H1 (cell line): ENCODE results near the gene ZSCAN16. TPM values are rescaled to one million over a fixed set of nuclear protein-coding genes. Genes with fewer than 3 reads are reported as not detected.

Source experiments
- CTCF ChIA-PET: fragments of 300-600 bp; sonication (Branson Sonifier 250); formaldehyde crosslinking; loops from one replicate; lab custom pipeline; 2021; ENCODE audit not compliant: partially characterized antibody; lab: Charles Lee
- POLR2A ChIA-PET: fragments of 300-600 bp; sonication (Branson Sonifier 250); formaldehyde crosslinking; loops from one replicate; lab custom pipeline; 2021; ENCODE audit warnings: inconsistent platforms; ENCODE audit not compliant: partially characterized antibody; lab: Charles Lee
- DNase-seq, 2 experiments: peaks; one replicate each; pipeline versions ENCODE4 v3.0.0 to v3.0.0-alpha.2; 2010 to 2022; ENCODE audit warnings: low spot score in 2 of 2, low read depth in 1 of 2, mixed read lengths in 1 of 2
- FAIRE-seq: peaks from 2 replicates; lab custom pipeline; 2011; peaks lifted over from hg19 to GRCh38; lab: Jason Lieb, UNC
- H2AFZ ChIP-seq: 2 replicates; pipeline ENCODE4 v1.8.1; 2012; ENCODE audit warnings: low read length, inconsistent platforms
- H2AK5ac ChIP-seq: 2 replicates; pipeline ENCODE4 v1.6.1; 2013; ENCODE audit warnings: low read depth, low read length
- H2BK120ac ChIP-seq: replicated peaks from 2 replicates; pipeline ENCODE3; 2013; ENCODE audit warnings: low read depth, low read length, inconsistent platforms
- H2BK12ac ChIP-seq: 2 replicates; pipeline ENCODE4 v1.6.1; 2013; ENCODE audit warnings: low read depth, low read length
- H2BK15ac ChIP-seq: 2 replicates; pipeline ENCODE4 v1.6.1; 2013; ENCODE audit warnings: low read length
- H2BK20ac ChIP-seq: 2 replicates; pipeline ENCODE4 v1.6.1; 2013; ENCODE audit warnings: low read length
- H2BK5ac ChIP-seq: 2 replicates; pipeline ENCODE4 v1.6.1; 2013; ENCODE audit warnings: low read depth, low read length
- H3K14ac ChIP-seq: 2 replicates; pipeline ENCODE4 v1.6.1; 2013; ENCODE audit warnings: inconsistent platforms; ENCODE audit not compliant: insufficient read length
- H3K18ac ChIP-seq: 2 replicates; pipeline ENCODE4 v1.6.1; 2013; ENCODE audit warnings: low read length; ENCODE audit errors: extremely low read depth
- H3K23ac ChIP-seq: 2 replicates; pipeline ENCODE4 v1.6.1; 2013; ENCODE audit warnings: inconsistent platforms; ENCODE audit not compliant: insufficient read length
- H3K23me2 ChIP-seq: 2 replicates; pipeline ENCODE4 v1.6.1; 2013; ENCODE audit warnings: low read depth, low read length
- H3K27ac ChIP-seq: 2 replicates; pipeline ENCODE4 v1.6.1; 2011; ENCODE audit warnings: low read depth, low read length, inconsistent platforms
- H3K27me3 ChIP-seq, 4 experiments: replicated peaks in 1 of 4; 1 replicate in 1 of 4; 2 replicates in 3 of 4; pipeline versions ENCODE4 v1.6.1 to v1.8.1; 2011 to 2013; ENCODE audit warnings: low read length in 3 of 4, mild to moderate bottlenecking in 3 of 4, inconsistent platforms in 2 of 4, mixed read lengths in 2 of 4, moderate library complexity in 1 of 4; ENCODE audit not compliant: control insufficient read depth in 3 of 4, insufficient read depth in 3 of 4; ENCODE audit errors: extremely low read depth in 1 of 4
- H3K36me3 ChIP-seq, 4 experiments: 2 replicates each; pipeline versions ENCODE4 v1.6.1 to v1.8.1; 2011 to 2013; ENCODE audit warnings: mild to moderate bottlenecking in 4 of 4, low read length in 3 of 4, moderate library complexity in 2 of 4, control low read depth in 1 of 4, inconsistent platforms in 1 of 4; ENCODE audit not compliant: insufficient read depth in 4 of 4, control insufficient read depth in 2 of 4
- H3K4ac ChIP-seq: replicated peaks from 2 replicates; pipeline ENCODE3; 2013; ENCODE audit warnings: low read length, low read depth, mixed read lengths, inconsistent platforms; ENCODE audit not compliant: insufficient read length
- H3K4me1 ChIP-seq, 4 experiments: replicated peaks in 1 of 4; 1 replicate in 1 of 4; 2 replicates in 3 of 4; pipeline versions ENCODE4 v1.6.1 to v1.8.1; 2011 to 2013; ENCODE audit warnings: low read length in 3 of 4, inconsistent platforms in 2 of 4, mixed read lengths in 1 of 4; ENCODE audit not compliant: insufficient read depth in 4 of 4, control insufficient read depth in 3 of 4
- H3K4me2 ChIP-seq, 2 experiments: 2 replicates each; pipeline versions ENCODE4 v1.6.1 to v1.8.1; 2011 to 2013; ENCODE audit warnings: low read depth in 2 of 2, low read length in 2 of 2, control low read depth in 1 of 2, inconsistent platforms in 1 of 2, mild to moderate bottlenecking in 1 of 2; ENCODE audit not compliant: insufficient read depth in 1 of 2
- H3K4me3 ChIP-seq, 4 experiments: fragments of 200-600, 300-600 bp in 1 of 4; sonication (generic), shearing (Covaris generic), sonication (Bioruptor Twin) in 1 of 4; 2 replicates each; pipeline versions ENCODE4 v1.5.1 to v1.8.1; 2011 to 2016; ENCODE audit warnings: low read length in 4 of 4, low read depth in 3 of 4, control low read depth in 2 of 4, inconsistent platforms in 2 of 4, mild to moderate bottlenecking in 2 of 4, mixed read lengths in 1 of 4, moderate library complexity in 1 of 4; ENCODE audit not compliant: insufficient read depth in 2 of 4; ENCODE audit errors: extremely low read depth in 1 of 4
- H3K56ac ChIP-seq: replicated peaks from 2 replicates; pipeline ENCODE3; 2013; ENCODE audit warnings: low read depth, mild to moderate bottlenecking, mixed read lengths, low read length, inconsistent platforms; ENCODE audit not compliant: insufficient read length
- H3K79me1 ChIP-seq: 2 replicates; pipeline ENCODE4 v1.6.1; 2013; ENCODE audit warnings: low read depth, low read length, control low read depth
- H3K79me2 ChIP-seq, 2 experiments: 2 replicates each; pipeline versions ENCODE4 v1.6.1 to v1.8.1; 2012 to 2013; ENCODE audit warnings: low read length in 2 of 2, mild to moderate bottlenecking in 2 of 2, inconsistent platforms in 1 of 2; ENCODE audit not compliant: insufficient read depth in 2 of 2, control insufficient read depth in 1 of 2
- H3K9ac ChIP-seq, 4 experiments: replicated peaks in 1 of 4; 1 replicate in 1 of 4; 2 replicates in 3 of 4; pipeline versions ENCODE4 v1.6.1 to v1.8.1; 2011 to 2013; ENCODE audit warnings: low read depth in 3 of 4, low read length in 3 of 4, control low read depth in 2 of 4, mild to moderate bottlenecking in 2 of 4, moderate library complexity in 2 of 4, inconsistent platforms in 1 of 4; ENCODE audit errors: extremely low read depth in 1 of 4
- H3K9me3 ChIP-seq, 2 experiments: 2 replicates each; pipeline versions ENCODE4 v1.6.1 to v1.8.1; 2012 to 2013; ENCODE audit warnings: mild to moderate bottlenecking in 2 of 2, moderate library complexity in 2 of 2, control low read depth in 1 of 2, inconsistent platforms in 1 of 2, low read depth in 1 of 2, low read length in 1 of 2, mixed read lengths in 1 of 2; ENCODE audit not compliant: insufficient read depth in 2 of 2
- H4K20me1 ChIP-seq, 2 experiments: replicated peaks in 1 of 2; 2 replicates each; pipeline versions ENCODE3 to v1.8.1; 2011 to 2013; ENCODE audit warnings: inconsistent platforms in 2 of 2, low read length in 2 of 2, mild to moderate bottlenecking in 1 of 2; ENCODE audit not compliant: insufficient read depth in 2 of 2, control insufficient read depth in 1 of 2
- H4K5ac ChIP-seq: 2 replicates; pipeline ENCODE4 v1.6.1; 2013; ENCODE audit warnings: low read length, low read depth, mixed read lengths, inconsistent platforms; ENCODE audit not compliant: insufficient read length
- H4K8ac ChIP-seq: 2 replicates; pipeline ENCODE4 v1.8.0; 2013; ENCODE audit warnings: mild to moderate bottlenecking, moderate library complexity, low read length, inconsistent platforms; ENCODE audit not compliant: insufficient read depth; ENCODE audit errors: extremely low read depth
- H4K91ac ChIP-seq: replicated peaks from 2 replicates; pipeline ENCODE3; 2013; ENCODE audit warnings: low read length, mixed read lengths, inconsistent platforms; ENCODE audit not compliant: insufficient read length
- CHD1 ChIP-seq: IDR thresholded peaks from 2 replicates; pipeline ENCODE4 v1.6.1; 2012; ENCODE audit warnings: low read depth, low read length, improper control_type of control experiment
- CTBP2 ChIP-seq: IDR thresholded peaks from 2 replicates; pipeline ENCODE4 v1.7.0; 2011; ENCODE audit warnings: borderline replicate concordance, mild to moderate bottlenecking, moderate library complexity, mixed read lengths, low read length; ENCODE audit not compliant: insufficient read depth, insufficient read length
- FOSL1 ChIP-seq: IDR thresholded peaks from 2 replicates; pipeline ENCODE4 v1.6.1; 2011; ENCODE audit warnings: mild to moderate bottlenecking, low read depth, low read length, moderate library complexity; ENCODE audit not compliant: insufficient read depth
- HDAC6 ChIP-seq: IDR thresholded peaks from one replicate; pipeline ENCODE4 v1.7.1; 2012; ENCODE audit warnings: low read depth, mild to moderate bottlenecking, inconsistent platforms, low read length, moderate library complexity
- KDM4A ChIP-seq: IDR thresholded peaks from one replicate; pipeline ENCODE4 v1.7.1; 2012; ENCODE audit warnings: low read depth, mild to moderate bottlenecking, moderate library complexity, low read length, inconsistent platforms; ENCODE audit not compliant: severe bottlenecking
- MAFK ChIP-seq: IDR thresholded peaks from 2 replicates; pipeline ENCODE4 v1.6.1; 2012; ENCODE audit warnings: low read depth, mild to moderate bottlenecking, improper control_type of control experiment, low read length
- RAD21 ChIP-seq, 2 experiments: IDR thresholded peaks in 1 of 2; conservative IDR thresholded peaks in 1 of 2; 2 replicates each; pipeline ENCODE4 v1.6.1; 2011; ENCODE audit warnings: low read depth in 2 of 2, low read length in 2 of 2, improper control_type of control experiment in 1 of 2, inconsistent platforms in 1 of 2, mild to moderate bottlenecking in 1 of 2, moderate library complexity in 1 of 2
- RFX5 ChIP-seq: IDR thresholded peaks from 2 replicates; pipeline ENCODE4 v1.6.1; 2011; ENCODE audit warnings: low read depth, low read length, improper control_type of control experiment, borderline replicate concordance
- WGBS, 2 experiments: shearing (Covaris generic) in 1 of 2; methylation state at CpG; one replicate each; pipeline versions ENCODE4 v1.1.6 to v1.1.7; 2013 to 2015; ENCODE audit warnings: low lambda C conversion rate in 2 of 2, mixed read lengths in 2 of 2, inconsistent platforms in 1 of 2, low coverage in 1 of 2, missing lambda C conversion rate in 1 of 2; ENCODE audit not compliant: insufficient replicate concordance in 2 of 2, insufficient coverage in 1 of 2, insufficient read length in 1 of 2; ENCODE audit errors: extremely low coverage in 1 of 2, missing lambda C conversion rate in 1 of 2; 5-methylcytosine and 5-hydroxymethylcytosine counted together
- polyA plus RNA-seq, 7 experiments: library from polyadenylated mRNA; depleted of rRNA in 3 of 7; stranded (reverse) in 5 of 7; unstranded in 2 of 7; fragments of >200 nt in 5 of 7; fragments of 200-250 nt in 2 of 7; gene quantifications; 1 replicate in 5 of 7; 2 replicates in 1 of 7; 4 replicates in 1 of 7; pipeline versions ENCODE4 v1.2.1 to v1.2.3, GENCODE V29; 2011 to 2013; ENCODE audit warnings: missing spikeins in 2 of 7, mixed read lengths in 2 of 7
- total RNA-seq: library from RNA; stranded (reverse); fragmentation: NEBNext Ultra II Directional; extraction: Animal tissue kit (Norgen Biotek cat#: 25700); gene quantifications from 2 replicates; pipeline ENCODE4 v1.2.1, GENCODE V29; 2021
- TF ChIP-seq, protein P1 (sequence below): IDR thresholded peaks from 2 replicates; pipeline ENCODE4 v1.6.1; 2011; ENCODE audit warnings: low read length, improper control_type of control experiment

Gene ZSCAN16
- total and polyA plus RNA-seq, 2 of the 8 experiments (the other 6 are each of a cell fraction or from before 2014, with no cell fraction given) = 3.6 to 9.4 TPM

- FAIRE-seq = peak; percentile 24
- TF ChIP-seq HDAC6 = no peak
- no peak for TF ChIP-seq FOSL1
- TF ChIP-seq MAFK = no peak
- no peak for TF ChIP-seq RFX5
- peak; percentile 77 for TF ChIP-seq KDM4A
- TF ChIP-seq, protein P1, sequence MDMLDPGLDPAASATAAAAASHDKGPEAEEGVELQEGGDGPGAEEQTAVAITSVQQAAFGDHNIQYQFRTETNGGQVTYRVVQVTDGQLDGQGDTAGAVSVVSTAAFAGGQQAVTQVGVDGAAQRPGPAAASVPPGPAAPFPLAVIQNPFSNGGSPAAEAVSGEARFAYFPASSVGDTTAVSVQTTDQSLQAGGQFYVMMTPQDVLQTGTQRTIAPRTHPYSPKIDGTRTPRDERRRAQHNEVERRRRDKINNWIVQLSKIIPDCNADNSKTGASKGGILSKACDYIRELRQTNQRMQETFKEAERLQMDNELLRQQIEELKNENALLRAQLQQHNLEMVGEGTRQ = no peak
- no peak for TF ChIP-seq CTBP2
- TF ChIP-seq CHD1 = no peak
- peak; percentile 35 to 61 for TF ChIP-seq RAD21 (IDR thresholded peaks at IDR 0.05 in 1 of 2, conservative IDR thresholded peaks at IDR 0.05 in 1 of 2; ENCODE audit: low read depth in 2 of 2, low read length in 2 of 2)
These were observed 19.8 kb upstream of the ZSCAN16 start for GRCh38 chr6:28104392-28105244.

More at GRCh38 chr6:28104392-28105244, 19.8 kb upstream of the ZSCAN16 start:
- Histone ChIP-seq H3K56ac (no peak overlapping the region), H3K4me1 (peaks cover 0 to 6% (median 2%) of the 10 kb centered on the region in 4 experiments; a peak in 3 of 7 replicates), H3K4me3 (peak overlapping the region; percentile 62 to 79 (median 76)), H3K9me3 (no peaks in the 10 kb centered on the region), H3K79me1 (no peaks in the 10 kb centered on the region), H3K14ac (no peak overlapping the region), H3K36me3 (no peaks in the 10 kb centered on the region), H4K8ac (peak overlapping the region; percentile 12; the same call in 1 of the 2 replicates), H2AK5ac (no peak overlapping the region), H2AFZ (peak overlapping the region; percentile 93), H2BK5ac (no peak overlapping the region), H2BK20ac (no peak overlapping the region), H4K91ac (no peak overlapping the region), H3K4me2 (peak overlapping the region; percentile 69 to 84), H3K79me2 (no peaks in the 10 kb centered on the region), H4K20me1 (no peaks in the 10 kb centered on the region), H4K5ac (peak overlapping the region; percentile 94), H2BK120ac (no peak overlapping the region), H2BK12ac (no peak overlapping the region), H3K9ac (peak overlapping the region in 3 of 4 experiments; percentile 56 to 67 (median 62); a peak in 6 of 7 replicates), H3K27me3 (no peaks in the 10 kb centered on the region; a peak in 4 of 7 replicates), H3K23me2 (peaks cover 2% of the 10 kb centered on the region; the same call in 1 of the 2 replicates), H3K4ac (peak overlapping the region; percentile 38), H2BK15ac (no peak overlapping the region), H3K18ac (peak overlapping the region; percentile 87), H3K23ac (no peak overlapping the region), H3K27ac (no peak overlapping the region; the same call in 1 of the 2 replicates)
- DNase-seq = peak; percentile 72 to 88
- CTCF ChIA-PET = interaction anchor here (0.8 to 2.3 kb wide), 11 partner anchors 8 to 385 kb away, joined by 3 to 10 read pairs (median 5); partner anchors contain the start of gene ZSCAN16
- WGBS, 2 experiments = 2% methylated on average over 47 of the region's 54 CpGs; no CpG with 5 or more reads in 1 of the 2 experiments
- POLR2A ChIA-PET = interaction anchor here (0.9 to 2.0 kb wide), 10 partner anchors 8 to 237 kb away, joined by 3 to 10 read pairs (median 5); partner anchors contain the start of genes ZNF165 and ZSCAN16
